HepG2 (cell line): ENCODE results near the gene SEMA3B. TPM values are rescaled to one million over a fixed set of nuclear protein-coding genes. Genes with fewer than 3 reads are reported as not detected.
A peak's percentile ranks its signal among the peaks of the same experiment; 100 is the strongest.

Source experiments
- AKAP8 ChIP-seq: sonication (generic); formaldehyde crosslinking; IDR thresholded peaks from 2 replicates; pipeline ENCODE4 v1.5.1; 2020; ENCODE audit warnings: mild to moderate bottlenecking, missing genetic modification reagents
- KAT8 ChIP-seq: IDR thresholded peaks from 2 replicates; pipeline ENCODE4 v1.6.1; 2016; ENCODE audit warnings: missing genetic modification reagents, missing compliant biosample characterization
- KDM5B ChIP-seq: sonication (generic); formaldehyde crosslinking; IDR thresholded peaks from 2 replicates; pipeline ENCODE4 v1.4.0; 2020; ENCODE audit warnings: missing genetic modification reagents, mild to moderate bottlenecking, borderline replicate concordance
- MLLT10 ChIP-seq: sonication (generic); formaldehyde crosslinking; IDR thresholded peaks from 2 replicates; pipeline ENCODE4 v1.4.0; 2020; ENCODE audit warnings: missing genetic modification reagents
- SKI ChIP-seq: fragments of 450-650 bp; IDR thresholded peaks from one replicate; pipeline ENCODE4 v1.6.1; 2018; ENCODE audit warnings: mild to moderate bottlenecking; ENCODE audit not compliant: partially characterized antibody
- THAP8 ChIP-seq: sonication (generic); formaldehyde crosslinking; IDR thresholded peaks from 2 replicates; pipeline ENCODE4 v1.5.1; 2020; ENCODE audit warnings: missing genetic modification reagents, mild to moderate bottlenecking, borderline replicate concordance
- THAP9 ChIP-seq: sonication (generic); formaldehyde crosslinking; IDR thresholded peaks from 2 replicates; pipeline ENCODE4; 2020; ENCODE audit warnings: missing genetic modification reagents, mild to moderate bottlenecking, borderline replicate concordance
- ZBTB20 ChIP-seq: sonication (generic); formaldehyde crosslinking; IDR thresholded peaks from 2 replicates; pipeline ENCODE4 v1.8.1; 2023; ENCODE audit warnings: missing genetic modification reagents, low read depth, mild to moderate bottlenecking, borderline replicate concordance
- ZBTB4 ChIP-seq: sonication (generic); formaldehyde crosslinking; IDR thresholded peaks from 2 replicates; pipeline ENCODE4 v1.4.0; 2020; ENCODE audit warnings: missing genetic modification reagents, mild to moderate bottlenecking, borderline replicate concordance
- ZBTB40 ChIP-seq, 2 experiments: fragments of 450-650 bp in 1 of 2; sonication (generic) in 1 of 2; formaldehyde crosslinking in 1 of 2; IDR thresholded peaks; 2 replicates each; pipeline versions ENCODE4 v1.6.1 to v1.8.0; 2016 to 2022; ENCODE audit warnings: antibody characterized with exemption in 1 of 2, mild to moderate bottlenecking in 1 of 2, missing genetic modification reagents in 1 of 2
- ZFP41 ChIP-seq: sonication (generic); formaldehyde crosslinking; IDR thresholded peaks from 2 replicates; pipeline ENCODE4 v1.4.0; 2020; ENCODE audit warnings: mild to moderate bottlenecking, missing genetic modification reagents, borderline replicate concordance
- ZNF557 ChIP-seq: sonication (generic); formaldehyde crosslinking; IDR thresholded peaks from 2 replicates; pipeline ENCODE4 v1.4.0; 2020; ENCODE audit warnings: missing genetic modification reagents
- polyA plus RNA-seq, 8 experiments: library from polyadenylated mRNA; depleted of rRNA in 3 of 8; stranded (reverse) in 7 of 8; unstranded in 1 of 8; fragments of >200 nt; fragmentation: Illumina TruSeq in 4 of 8; extraction: Trizol in 4 of 8; gene quantifications; 2 replicates each; pipeline versions ENCODE4 v1.2.1 to v1.2.3, GENCODE V29; 2011 to 2016; ENCODE audit warnings: low read depth in 4 of 8, missing spikeins in 1 of 8, mixed read lengths in 1 of 8; ENCODE audit not compliant: insufficient read depth in 1 of 8
- total RNA-seq, 5 experiments: library from RNA; depleted of rRNA; stranded (reverse); fragments of >200 nt; fragmentation: Illumina TruSeq; extraction: Trizol; gene quantifications; 2 replicates each; pipeline ENCODE4 v1.2.3, GENCODE V29; 2016; ENCODE audit warnings: low read depth in 1 of 5

SEMA3B gene
- total and polyA plus RNA-seq, 2 of the 13 experiments (the other 11 are each of a cell fraction or from before 2014, with no cell fraction given): 93.2 to 158 TPM

GRCh38 chr3:50264964-50265485 is 3.9 kb upstream of the SEMA3B start (continued):
- TF ChIP-seq ZBTB40 (IDR thresholded peaks at IDR 0.05) (no peak), ZBTB40 (CRISPR knock-in tag; IDR thresholded peaks at IDR 0.05) (0 out of 2 replicates have a peak, but pooled peaks have one; percentile 14), ZNF557 (CRISPR knock-in tag) (0 out of 2 replicates have a peak, but pooled peaks have one; percentile 11), THAP9 (CRISPR knock-in tag) (peak; percentile 52; the same call in 1 of the 2 replicates), ZFP41 (CRISPR knock-in tag) (no peak), SKI (no peak), KAT8 (0 out of 2 replicates have a peak, but pooled peaks have one; percentile 49), ZBTB4 (no peak), ZBTB20 (no peak), THAP8 (CRISPR knock-in tag) (no peak), AKAP8 (peak; percentile 63), MLLT10 (CRISPR knock-in tag) (no peak), KDM5B (CRISPR knock-in tag) (peak; percentile 46; the same call in 1 of the 2 replicates)
